GM19468 (cell line): ENCODE data around the gene LIN28B.
"Not testable (repeated sequence)": the region's sequence is repeated elsewhere in the genome, so short reads cannot be mapped to it uniquely, and the experiment has no call there.

Source experiments
- ATAC-seq: cut with Tn5 transposase; IDR thresholded peaks from one replicate; pipeline ENCODE4 v1.9.1; 2021; ENCODE audit warnings: mild to moderate bottlenecking, moderate library complexity, moderate number of reproducible peaks; ENCODE audit not compliant: unreplicated experiment; ENCODE audit errors: extremely low read depth

Gene LIN28B

DNA sequence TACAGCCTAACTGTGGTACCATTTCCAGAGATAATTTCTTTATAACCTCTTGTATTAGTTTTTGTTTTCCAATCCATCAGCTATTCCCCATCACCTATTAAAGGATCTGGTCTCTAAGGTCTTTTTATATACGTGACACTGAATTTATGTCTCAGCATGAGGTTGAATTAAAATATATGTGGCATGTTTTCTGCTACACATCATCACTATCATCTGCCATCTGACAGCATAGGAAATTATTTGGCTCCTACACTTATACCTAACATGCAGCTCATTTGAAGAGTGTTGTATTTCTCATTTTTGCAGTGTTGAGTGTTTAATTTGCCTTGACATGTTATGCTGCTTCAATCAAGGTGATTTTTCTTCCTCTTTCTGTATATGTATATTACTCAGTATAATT, 100.3 kb downstream of the LIN28B start:
- ATAC-seq, result no peak

DNA sequence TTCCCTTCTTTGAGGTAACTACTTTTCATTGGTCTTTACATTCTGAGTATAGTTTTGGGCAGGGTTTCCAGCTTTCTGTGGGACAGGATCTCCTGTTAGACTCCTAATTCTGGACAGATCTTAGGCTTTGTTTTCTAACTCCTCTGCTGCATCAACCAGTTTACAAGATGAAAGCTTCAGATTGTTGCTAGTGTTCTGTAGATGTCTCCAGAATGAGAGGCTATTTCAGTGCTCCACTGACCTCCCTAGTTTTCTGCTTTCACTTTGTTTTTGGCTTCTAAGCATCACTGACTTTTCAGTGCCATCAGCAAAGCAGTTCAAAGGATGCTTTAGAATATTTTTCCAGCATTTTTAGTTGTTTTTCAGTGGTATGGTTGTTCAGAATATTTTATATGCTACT, 101.4 kb downstream of the LIN28B start:
- no peak for ATAC-seq

DNA sequence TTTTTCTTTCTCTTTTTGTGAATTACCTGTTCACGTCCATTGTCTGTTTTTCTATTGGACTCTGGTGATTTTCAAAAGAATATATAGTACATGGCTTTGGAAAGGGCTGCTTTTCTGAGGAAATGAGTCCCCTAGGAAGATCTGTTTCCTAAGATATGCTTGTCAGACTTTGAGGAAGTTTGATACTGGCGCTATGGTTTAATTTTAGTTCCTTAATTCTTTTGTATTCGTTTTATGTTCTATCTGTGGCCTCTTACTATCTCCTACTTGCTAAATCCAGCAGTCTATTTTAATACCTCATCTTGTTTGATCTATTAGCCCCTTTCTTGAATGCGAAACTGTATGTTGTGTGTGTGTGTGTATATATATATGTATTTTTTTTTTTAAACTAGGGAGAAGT, 101.9 kb downstream of the LIN28B start:
- no peak for ATAC-seq

DNA sequence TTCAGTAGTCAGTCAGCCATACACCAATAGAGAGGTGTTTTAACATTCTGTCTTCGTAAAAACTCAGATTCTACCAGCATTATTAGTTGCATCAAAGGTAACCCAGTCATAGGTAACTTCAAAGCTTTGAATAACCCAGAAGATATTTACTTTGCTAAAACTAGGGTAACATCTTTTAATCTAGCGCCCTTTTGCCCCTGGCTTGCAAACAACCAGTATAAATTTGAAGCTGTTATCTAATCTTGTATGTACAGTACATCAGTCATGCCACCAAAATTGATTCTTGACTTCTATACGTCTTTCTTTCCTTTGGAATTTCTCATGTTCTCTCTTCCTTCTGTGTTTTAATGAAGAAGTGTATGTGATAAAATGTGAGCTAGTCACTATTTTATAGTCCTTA, 109.3 kb downstream of the LIN28B start:
- no peak for ATAC-seq

DNA sequence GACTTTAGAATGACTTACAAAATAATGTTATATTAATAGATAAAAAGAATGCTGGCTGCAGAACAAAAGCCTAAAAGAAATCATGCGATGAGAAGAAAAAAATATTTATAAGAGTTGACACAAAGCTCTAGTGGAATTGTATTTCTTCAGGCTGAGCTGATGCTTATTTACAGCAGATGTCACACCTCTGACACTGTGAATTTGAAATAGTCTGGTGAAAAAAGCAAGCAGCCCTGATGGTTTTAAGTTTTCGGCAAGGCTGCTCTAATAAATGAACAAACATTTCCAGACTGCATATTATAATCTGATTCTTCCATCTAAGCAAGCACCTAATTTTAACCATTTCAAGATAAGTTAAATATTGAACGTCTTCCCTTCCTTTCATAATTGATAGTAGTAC, 109.9 kb downstream of the LIN28B start:
- no peak for ATAC-seq

DNA sequence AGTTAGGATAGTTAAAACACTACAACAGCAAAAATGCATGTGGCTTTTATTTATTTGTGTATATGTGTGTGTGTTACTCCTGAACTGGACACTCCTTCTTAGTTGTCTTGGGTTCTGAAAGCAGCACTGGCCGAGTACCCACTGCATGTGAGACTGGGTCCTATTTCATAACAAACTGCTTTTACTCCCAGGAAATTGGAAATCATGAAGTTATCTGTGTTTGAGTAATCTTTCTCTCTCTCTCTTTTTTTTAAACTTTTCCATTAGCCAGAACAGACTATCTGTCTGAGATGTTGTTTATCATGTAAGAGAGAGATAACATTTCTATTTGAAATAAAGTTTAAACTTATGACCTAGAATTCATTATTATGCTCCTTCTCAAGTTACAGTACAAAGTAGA, 110.4 kb downstream of the LIN28B start:
- ATAC-seq, result no peak

DNA sequence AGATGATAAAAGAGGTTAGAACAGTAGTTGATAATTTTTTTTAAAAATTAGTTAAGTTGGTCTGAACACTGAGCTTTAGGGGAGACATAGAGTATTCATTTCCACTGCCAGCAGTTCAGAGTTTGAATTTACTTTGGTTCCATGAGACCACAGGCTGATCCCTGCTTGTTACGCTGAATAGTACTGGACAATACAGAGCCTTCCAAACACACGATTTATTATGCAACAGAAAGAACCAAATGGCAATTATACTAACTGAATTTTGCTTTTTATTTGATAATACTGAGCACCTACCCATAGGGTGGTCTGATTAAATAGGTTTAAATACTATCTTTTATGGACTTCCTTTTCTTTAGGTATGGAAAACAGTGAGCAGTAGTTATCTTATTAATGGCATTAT, 111.5 kb downstream of the LIN28B start:
- no peak for ATAC-seq

DNA sequence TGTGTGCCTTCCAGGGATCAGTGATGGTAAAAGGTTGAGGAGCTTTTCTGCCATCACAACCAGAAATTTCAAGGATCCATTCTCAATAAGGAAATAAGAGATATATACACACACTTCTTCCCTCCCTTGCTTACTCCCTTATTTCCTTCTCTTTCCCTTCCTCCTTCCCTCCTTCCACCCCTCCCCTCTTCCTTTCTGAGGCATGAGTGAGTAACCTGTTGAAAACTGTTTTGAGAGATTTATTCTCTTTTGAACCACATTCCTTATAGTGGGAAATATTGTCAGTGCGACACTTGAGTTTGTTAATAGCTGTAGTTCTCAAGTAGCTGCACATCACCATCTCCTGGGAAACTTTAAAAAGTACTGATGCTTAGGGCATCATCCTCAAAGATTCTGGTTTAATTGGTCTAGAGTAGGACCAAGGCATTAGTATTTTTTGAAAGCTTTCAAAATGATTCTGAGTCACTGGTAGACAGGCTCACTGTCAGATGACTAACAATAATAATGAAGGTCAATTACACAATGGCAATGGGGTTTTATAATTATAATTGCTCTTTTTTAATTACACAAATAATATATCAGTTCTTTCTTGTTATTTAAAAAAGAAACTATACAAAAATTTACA, 113.0 kb downstream of the LIN28B start:
- no peak for ATAC-seq

DNA sequence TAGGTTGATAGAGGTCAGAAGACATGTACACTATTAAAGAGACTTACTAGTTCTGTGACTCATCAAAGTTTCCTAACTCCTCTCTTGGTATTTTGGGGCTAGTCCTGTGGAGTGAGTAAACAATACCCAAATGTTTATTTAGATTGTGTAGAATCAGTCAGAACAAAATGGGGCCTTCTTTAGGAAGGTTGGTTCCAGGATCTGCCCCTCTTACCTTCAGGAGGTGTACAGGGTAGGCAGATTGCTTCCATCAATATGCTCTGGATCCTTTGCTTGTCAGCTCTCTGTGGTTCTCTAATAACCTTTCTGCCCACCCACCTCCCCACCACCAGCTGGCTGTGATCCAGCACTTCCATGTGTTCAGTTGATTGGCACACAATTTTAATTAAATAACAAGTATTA, 115.9 kb downstream of the LIN28B start:
- ATAC-seq, result no peak

DNA sequence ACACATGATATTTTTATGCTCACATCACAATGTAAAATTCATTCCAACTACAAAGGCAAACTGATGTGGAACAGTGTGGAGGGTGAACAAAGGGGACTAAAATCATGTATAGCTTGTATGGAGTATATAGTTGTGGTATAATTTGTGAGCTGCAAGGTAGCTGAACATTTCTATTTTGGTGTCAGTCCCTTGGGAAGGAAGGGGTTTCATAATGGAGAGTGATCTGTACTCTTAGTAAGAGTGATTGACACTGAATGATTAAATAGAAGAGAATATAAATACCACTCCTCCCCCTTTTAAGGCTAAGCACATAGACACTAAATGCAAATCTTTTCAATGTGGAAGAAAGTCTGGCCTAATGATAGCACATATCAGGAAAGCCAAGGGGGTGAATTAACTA, 118.3 kb downstream of the LIN28B start:
- no peak for ATAC-seq

DNA sequence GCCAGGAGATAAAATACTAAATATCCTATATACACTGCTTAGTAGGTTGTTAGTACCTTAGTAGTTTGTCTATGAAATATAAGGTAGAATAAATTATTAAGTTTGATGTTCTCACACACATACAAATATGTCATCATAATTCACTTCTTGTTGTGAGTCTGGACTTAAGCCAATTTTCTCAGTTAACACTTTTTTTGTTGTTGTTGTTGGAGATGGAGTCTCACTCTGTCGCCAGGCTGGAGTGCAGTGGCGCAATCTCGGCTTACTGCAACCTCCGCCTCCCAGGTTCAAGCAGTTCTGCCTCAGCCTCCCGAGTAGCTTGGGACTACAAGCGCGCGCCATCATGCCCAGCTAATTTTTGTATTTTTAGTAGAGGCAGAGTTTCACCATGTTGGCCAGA, 119.5 kb downstream of the LIN28B start:
- ATAC-seq, result not testable (repeated sequence)

DNA sequence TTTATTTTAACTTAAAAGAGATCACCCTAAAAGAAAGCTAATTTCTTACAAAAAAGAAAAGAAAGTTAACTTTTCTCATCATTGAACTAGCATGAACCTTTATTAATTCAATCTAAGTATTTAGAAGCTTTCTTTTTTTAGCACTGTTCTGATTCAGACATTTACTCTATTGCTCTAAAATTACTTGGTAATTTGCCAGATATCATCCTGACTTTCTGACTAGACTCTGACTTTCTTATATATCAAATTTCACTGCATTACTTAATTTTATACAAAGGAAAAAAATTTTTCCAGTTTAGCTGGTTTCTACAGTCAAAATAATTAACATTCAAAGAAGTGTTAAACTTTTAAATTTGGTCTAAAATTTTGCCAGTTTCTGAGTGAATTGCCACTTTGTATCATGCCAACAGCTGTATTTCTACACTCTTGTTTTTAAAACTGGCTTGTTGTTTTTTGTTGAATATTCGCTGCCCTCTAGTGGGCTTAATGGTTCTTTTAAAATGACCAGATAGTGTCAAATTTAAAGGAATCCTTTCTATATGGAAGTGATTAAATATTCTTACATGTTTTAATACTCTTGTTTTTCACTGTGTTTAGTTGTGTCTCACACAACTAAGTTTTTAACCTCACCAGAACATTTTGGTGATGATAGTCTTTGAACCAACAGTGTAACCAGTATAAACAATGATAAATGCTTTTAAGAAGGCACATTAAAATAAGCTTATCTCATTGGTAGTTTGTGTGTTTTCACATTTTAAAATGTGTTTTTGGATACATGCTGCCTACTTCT, 120.9 kb downstream of the LIN28B start:
- ATAC-seq, result no peak

DNA sequence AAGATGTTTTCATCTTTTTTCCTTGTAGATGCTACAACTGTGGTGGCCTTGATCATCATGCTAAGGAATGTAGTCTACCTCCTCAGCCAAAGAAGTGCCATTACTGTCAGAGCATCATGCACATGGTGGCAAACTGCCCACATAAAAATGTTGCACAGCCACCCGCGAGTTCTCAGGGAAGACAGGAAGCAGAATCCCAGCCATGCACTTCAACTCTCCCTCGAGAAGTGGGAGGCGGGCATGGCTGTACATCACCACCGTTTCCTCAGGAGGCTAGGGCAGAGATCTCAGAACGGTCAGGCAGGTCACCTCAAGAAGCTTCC, 121.4 kb downstream of the LIN28B start:
- no peak for ATAC-seq

DNA sequence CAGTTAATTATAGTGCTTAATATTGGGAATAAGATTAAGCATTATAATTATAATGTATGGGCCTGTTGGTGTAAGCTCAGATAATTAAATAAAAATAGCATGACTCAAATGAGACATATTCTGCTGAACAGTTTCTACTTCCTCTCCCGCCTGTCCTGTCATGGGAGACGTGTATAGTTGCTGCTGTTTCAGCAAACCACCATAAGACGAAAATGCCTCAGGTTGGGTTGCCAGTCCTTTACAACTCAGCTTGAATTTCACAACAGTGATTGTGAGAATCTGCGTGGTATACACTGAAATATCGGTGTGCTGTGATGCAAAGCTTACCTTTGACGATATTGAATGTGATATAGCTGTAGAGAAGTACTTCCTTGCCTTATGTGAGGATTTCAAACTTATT, 123.4 kb downstream of the LIN28B start:
- no peak for ATAC-seq

DNA sequence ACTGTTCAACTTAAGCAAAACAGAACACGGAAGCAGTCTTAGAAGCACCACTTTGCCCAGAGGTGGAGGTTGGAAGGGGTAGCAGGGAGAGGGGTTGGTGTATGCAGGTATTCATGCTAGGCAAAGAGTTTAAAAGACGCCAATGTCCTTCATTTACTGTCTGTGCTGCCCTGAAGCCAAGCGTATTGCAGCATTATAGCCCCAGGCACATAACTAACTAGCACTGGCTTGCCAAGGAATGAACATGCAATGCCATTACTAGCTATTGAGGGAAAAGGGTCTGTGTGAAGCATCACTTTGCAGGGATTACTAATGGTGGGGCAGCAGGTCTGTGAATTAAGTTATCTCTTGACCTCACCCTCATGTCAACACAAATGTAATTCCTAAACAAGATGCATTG, 124.8 kb downstream of the LIN28B start:
- not testable (repeated sequence) for ATAC-seq

DNA sequence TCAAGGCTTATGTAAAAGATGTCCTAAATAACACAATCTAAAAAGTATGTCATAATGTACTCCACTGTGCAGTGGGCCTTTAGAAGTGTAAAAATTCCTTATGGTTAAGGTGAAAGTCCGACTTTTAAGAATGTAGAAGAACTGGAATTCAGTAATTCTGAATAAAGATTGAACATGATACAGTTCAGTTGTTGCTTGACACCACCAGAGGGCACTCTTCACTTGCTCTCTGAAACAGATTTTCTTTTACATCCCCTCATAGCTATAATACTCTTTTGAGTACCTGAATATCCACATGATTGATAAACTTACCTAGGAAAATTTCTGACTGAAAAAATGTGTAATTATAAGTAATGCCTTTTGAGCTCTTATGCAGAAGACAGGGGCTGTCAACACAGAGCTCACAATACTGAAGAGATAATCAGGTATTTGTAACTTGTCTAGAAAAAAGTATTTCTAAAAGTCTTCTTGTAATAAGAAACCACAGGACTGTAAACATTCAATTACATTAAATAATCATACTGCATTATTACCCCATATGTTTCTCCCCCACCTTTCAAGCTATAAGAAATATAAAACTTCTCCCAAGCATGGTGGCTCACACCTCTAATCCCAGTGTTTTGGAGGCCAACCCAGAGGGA, 130.8 kb downstream of the LIN28B start:
- ATAC-seq, result peak; percentile 72

DNA sequence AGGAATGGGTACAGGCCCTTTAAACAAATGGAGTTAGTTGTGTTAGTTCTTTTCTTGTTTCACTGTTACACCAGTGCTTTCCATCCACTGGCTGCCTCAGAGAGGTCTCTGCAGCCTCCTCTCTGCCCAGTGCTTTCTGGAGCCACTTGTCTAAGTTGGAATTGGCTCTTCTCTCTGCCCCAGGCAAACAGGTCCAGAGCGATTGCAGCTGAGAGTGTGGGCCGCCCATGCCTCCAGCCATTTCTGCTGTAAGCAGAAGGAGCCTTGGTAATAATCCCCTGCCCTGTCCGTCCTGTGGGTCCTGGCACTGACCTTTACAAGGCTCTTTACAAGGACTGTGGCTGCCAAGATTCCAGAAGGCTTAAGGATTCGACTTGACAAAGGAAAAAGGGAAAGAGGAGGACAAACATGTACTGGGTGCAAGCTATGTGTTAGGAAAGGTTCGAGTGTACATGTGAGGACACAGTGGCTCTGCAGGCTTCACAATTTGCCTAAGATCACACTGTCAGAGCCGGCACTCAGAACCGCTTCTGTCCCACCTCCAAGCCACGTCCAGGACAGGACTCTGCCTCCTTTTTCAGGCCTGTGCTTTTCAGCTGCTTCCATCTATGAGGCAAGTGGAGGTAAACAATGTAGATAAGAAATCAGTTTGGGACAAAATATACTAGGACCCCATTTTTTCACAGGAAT, 134.4 kb downstream of the LIN28B start:
- no peak for ATAC-seq

DNA sequence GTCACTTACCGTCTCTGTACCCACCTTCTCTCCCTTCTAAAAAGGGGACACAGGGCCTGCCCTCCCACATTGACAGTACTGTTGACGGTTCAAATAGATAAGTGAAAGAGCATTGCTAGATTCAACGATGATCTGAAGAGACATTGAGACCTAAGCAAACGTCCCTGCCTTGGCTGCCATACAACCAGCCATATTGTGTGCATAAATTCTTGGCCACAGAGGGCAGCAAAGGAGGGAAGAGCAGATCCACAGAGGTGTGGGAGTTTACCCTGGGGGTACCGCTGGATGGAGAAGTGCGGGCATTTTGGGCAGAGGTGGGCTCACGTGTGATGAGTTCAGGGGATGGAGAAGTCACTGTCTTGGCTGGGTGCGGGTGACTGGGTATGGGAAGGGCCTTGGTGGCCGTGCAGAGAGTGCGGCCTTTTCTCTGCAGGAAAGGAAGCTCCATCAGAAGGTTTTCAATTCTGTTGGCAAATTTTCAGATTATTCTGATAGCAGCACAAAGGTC, 137.3 kb downstream of the LIN28B start:
- ATAC-seq, result no peak

DNA sequence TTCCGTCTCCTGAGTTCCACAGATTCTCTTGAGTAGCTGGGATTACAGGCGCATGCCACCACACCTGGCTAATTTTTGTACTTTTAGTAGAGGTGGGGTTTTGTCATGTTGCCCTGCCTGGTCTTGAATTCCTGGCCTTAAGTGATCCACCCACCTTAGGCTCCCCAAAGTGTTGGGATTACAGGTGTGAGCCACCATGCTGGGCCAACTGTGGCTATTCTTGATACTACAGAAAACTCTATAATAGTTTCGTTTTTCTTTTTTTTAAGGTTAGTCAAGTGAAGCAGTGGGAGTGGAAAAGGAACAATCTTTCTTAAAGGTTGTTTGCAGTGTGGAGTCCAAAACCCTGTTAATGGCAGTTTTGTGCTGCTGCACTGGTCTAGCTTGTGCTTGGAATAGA, 138.2 kb downstream of the LIN28B start:
- no peak for ATAC-seq

DNA sequence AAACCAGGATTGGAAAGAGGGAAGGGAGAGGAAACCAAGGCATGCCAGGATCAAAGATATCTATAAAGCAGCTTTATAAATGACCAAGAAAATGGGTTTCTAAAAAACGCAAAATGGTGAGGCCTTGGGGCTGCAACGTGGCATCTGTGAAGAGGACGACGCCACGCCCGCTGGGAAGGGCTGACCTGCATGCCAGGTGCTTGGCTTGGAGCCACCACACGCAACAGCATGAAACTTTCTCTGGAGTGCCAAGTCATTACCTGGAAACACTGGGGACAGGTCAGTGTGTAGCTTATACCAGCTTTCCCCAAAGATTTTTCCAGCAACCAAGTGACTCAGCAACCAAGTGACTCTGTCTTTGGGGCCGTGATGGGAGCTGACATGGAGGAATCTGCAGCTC, 140.4 kb downstream of the LIN28B start:
- no peak for ATAC-seq

DNA sequence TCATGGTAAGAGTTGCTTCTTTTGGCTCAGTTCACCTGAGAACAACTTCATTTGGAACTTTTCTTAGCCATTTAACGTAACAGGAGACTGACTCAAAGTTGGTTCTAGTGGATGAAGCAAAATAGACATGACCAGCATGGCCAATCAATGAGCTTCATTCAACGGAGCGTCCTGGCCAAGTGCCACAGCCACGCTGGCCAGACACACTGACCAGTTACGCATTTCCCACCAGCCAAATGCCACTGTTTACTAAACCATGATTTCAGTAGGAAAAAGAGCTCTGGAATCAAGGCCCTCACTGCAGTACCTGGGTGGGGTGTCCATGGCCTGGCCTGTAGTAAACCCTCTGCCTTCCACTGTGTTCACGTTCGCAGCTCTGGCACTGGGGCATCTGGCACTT, 142.5 kb downstream of the LIN28B start:
- no peak for ATAC-seq
